ENCODE results near the gene FLT1.

FLT1 gene

DNA sequence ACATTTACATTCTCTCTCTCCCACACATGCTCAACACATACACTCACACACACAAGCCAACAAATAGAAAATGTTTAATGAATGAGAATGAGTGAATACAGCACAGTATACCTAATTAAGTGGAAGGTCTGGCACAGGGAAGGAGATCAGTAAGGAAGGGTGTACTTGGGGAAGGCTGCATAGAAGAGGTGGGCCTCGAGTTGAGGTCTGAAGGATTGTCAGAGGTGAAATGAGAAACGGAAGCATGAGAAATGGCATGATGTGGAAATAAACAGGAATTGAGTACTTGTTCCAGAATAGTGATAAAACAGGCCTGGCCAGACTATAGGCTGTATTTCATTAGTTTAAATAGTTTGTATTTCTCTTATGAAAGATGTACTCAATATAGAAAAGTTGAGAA, 136.2 kb downstream of the FLT1 start:
- ChIA-PET POLR2A (no interaction called here), CTCF (no interaction called here)
- TF ChIP-seq ZFHX2 (tag by site-specific recombination; conservative IDR thresholded peaks at IDR 0.05) (0 out of 2 replicates have a peak, but pooled peaks have one; percentile 35), ZNF560 (tag by site-specific recombination; IDR thresholded peaks at IDR 0.05; ENCODE audit: borderline replicate concordance) (no peak)
- Histone ChIP-seq H3K9me3 (ENCODE audit: control insufficient read depth, insufficient read depth, low read depth, low read length) (no peaks in the 10 kb centered on the region), H3K4me1 (ENCODE audit: control insufficient read depth, insufficient read depth, low read length) (0 out of 2 replicates have a peak, but pooled peaks cover 2% of the 10 kb centered on the region), H3K36me3 (ENCODE audit: control insufficient read depth in 2 of 2, insufficient read depth in 1 of 2, low read length in 2 of 2) (no peaks in the 10 kb centered on the region), H3K27ac (ENCODE audit: extremely low read depth, low read depth, low read length) (no peak overlapping the region), H3K4me3 (ENCODE audit: low read depth, low read length) (no peak overlapping the region)

DNA sequence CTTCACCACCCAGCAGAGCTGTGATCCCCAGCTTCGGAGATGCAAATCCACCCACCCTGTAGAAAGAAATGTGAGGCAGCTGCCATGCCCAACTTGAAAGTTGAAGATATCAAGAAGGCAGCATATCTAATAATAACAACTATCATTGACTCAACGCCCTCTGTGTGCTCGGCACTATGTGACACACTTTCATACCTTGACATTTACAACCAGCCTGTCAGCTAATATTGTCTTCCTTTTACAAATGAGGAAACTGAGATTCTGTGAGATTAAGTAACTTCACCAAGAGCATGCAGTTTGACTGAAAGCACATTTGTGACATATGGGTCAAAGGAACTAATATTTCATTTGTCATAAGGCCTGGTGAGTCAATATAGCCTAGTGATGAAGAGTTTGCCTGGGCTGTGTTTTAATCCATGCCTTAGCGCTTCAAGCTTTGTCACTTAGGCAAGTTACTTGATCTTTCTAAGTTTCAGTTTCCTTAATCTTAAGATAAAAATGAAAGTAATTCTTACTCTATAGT, 137.0 kb downstream of the FLT1 start:
- Histone ChIP-seq H3K27ac (ENCODE audit: extremely low read depth, low read depth, low read length) (no peak overlapping the region), H3K4me1 (ENCODE audit: control insufficient read depth, insufficient read depth, low read length) (0 out of 2 replicates have a peak, but pooled peaks cover 2% of the 10 kb centered on the region), H3K36me3 (ENCODE audit: control insufficient read depth in 2 of 2, insufficient read depth in 1 of 2, low read length in 2 of 2) (no peaks in the 10 kb centered on the region), H3K9me3 (ENCODE audit: control insufficient read depth, insufficient read depth, low read depth, low read length) (no peaks in the 10 kb centered on the region), H3K4me3 (ENCODE audit: low read depth, low read length) (no peak overlapping the region)
- POLR2A ChIA-PET, result no interaction called here
- TF ChIP-seq ZNF10 (tag by site-specific recombination; IDR thresholded peaks at IDR 0.05) (no peak), ZNF707 (tag by site-specific recombination; IDR thresholded peaks at IDR 0.05) (no peak), ZNF114 (tag by site-specific recombination; IDR thresholded peaks at IDR 0.05) (no peak)
- CTCF ChIA-PET, result no interaction called here

DNA sequence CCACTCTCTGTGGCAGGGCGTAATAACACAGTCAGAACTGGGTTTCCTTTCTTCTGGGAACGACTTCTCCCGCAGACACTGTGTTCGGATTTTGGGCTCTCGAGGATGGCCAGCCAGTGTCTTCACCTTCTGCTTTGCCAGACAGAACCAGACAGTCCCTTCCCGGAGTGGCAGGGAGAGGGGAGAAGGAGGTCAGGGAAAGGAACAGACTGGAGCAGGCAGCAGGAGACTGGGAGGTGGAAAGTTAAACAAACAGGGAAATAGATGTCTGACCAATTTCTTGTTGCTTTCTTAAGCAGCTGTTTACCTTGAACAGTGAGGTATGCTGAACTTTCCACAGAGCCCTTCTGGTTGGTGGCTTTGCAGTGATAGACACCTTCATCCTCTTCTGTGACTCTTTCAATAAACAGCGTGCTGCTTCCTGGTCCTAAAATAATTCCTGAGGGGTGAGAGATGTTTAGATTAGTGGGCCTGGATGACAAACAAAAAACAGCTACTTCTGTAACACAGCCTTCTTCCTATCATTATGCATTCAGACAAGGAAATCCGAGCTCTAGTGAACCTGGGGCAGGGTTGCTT, 137.6 kb downstream of the FLT1 start:
- no peak overlapping the region; the same call in 1 of the 2 replicates for H3K27ac ChIP-seq (ENCODE audit: extremely low read depth, low read depth, low read length)
- CTCF ChIA-PET, result no interaction called here
- POLR2A ChIA-PET, result no interaction called here
- TF ChIP-seq, protein P1, sequence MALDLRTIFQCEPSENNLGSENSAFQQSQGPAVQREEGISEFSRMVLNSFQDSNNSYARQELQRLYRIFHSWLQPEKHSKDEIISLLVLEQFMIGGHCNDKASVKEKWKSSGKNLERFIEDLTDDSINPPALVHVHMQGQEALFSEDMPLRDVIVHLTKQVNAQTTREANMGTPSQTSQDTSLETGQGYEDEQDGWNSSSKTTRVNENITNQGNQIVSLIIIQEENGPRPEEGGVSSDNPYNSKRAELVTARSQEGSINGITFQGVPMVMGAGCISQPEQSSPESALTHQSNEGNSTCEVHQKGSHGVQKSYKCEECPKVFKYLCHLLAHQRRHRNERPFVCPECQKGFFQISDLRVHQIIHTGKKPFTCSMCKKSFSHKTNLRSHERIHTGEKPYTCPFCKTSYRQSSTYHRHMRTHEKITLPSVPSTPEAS (tag by site-specific recombination; IDR thresholded peaks at IDR 0.05), result no peak
- TF ChIP-seq ZNF560 (tag by site-specific recombination; IDR thresholded peaks at IDR 0.05; ENCODE audit: borderline replicate concordance) (no peak), ZNF664 (tag by site-specific recombination; IDR thresholded peaks at IDR 0.05) (peak; percentile 44; the same call in 1 of the 2 replicates), ZNF335 (tag by site-specific recombination; conservative IDR thresholded peaks at IDR 0.05) (peak; percentile 41)
- TF ChIP-seq, protein P2, sequence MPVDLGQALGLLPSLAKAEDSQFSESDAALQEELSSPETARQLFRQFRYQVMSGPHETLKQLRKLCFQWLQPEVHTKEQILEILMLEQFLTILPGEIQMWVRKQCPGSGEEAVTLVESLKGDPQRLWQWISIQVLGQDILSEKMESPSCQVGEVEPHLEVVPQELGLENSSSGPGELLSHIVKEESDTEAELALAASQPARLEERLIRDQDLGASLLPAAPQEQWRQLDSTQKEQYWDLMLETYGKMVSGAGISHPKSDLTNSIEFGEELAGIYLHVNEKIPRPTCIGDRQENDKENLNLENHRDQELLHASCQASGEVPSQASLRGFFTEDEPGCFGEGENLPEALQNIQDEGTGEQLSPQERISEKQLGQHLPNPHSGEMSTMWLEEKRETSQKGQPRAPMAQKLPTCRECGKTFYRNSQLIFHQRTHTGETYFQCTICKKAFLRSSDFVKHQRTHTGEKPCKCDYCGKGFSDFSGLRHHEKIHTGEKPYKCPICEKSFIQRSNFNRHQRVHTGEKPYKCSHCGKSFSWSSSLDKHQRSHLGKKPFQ (tag by site-specific recombination; IDR thresholded peaks at IDR 0.05), result no peak
- 0 out of 2 replicates have a peak, but pooled peaks cover 2% of the 10 kb centered on the region for H3K4me1 ChIP-seq (ENCODE audit: control insufficient read depth, insufficient read depth, low read length)
- no peaks in the 10 kb centered on the region for H3K9me3 ChIP-seq (ENCODE audit: control insufficient read depth, insufficient read depth, low read depth, low read length)
- no peaks in the 10 kb centered on the region for H3K36me3 ChIP-seq (ENCODE audit: control insufficient read depth in 2 of 2, insufficient read depth in 1 of 2, low read length in 2 of 2)
- H3K4me3 ChIP-seq (ENCODE audit: low read depth, low read length), result no peak overlapping the region

DNA sequence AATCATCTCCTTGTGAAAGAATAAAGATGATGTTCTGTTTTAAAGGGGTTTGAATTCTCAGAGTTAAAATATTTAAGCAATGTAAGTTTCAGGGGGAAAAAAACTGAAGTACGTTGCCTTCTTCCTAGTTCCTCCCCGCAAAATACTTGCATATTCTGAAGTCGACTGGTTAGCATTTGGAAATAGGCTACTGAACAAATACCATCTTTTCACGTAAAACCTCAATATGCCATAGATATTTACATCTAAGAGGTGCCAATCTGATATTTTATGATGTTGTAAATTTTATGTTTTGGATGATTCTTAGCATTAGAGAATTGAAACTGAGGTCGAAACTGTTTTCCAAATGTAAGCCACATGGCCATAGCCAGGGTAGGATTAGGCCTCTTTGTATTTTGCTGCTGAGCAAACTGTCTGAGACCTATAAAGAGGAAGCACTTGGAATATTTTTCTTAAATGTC, 138.3 kb downstream of the FLT1 start:
- TF ChIP-seq, protein P3, sequence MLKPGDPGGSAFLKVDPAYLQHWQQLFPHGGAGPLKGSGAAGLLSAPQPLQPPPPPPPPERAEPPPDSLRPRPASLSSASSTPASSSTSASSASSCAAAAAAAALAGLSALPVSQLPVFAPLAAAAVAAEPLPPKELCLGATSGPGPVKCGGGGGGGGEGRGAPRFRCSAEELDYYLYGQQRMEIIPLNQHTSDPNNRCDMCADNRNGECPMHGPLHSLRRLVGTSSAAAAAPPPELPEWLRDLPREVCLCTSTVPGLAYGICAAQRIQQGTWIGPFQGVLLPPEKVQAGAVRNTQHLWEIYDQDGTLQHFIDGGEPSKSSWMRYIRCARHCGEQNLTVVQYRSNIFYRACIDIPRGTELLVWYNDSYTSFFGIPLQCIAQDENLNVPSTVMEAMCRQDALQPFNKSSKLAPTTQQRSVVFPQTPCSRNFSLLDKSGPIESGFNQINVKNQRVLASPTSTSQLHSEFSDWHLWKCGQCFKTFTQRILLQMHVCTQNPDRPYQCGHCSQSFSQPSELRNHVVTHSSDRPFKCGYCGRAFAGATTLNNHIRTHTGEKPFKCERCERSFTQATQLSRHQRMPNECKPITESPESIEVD (tag by site-specific recombination; IDR thresholded peaks at IDR 0.05), result peak; percentile 36; the same call in 1 of the 2 replicates
- no peak for TF ChIP-seq ZNF426 (tag by site-specific recombination; IDR thresholded peaks at IDR 0.05)

More for the DNA sequence above, 138.3 kb downstream of the FLT1 start:
- no peaks in the 10 kb centered on the region for H3K9me3 ChIP-seq (ENCODE audit: control insufficient read depth, insufficient read depth, low read depth, low read length)
- H3K36me3 ChIP-seq (ENCODE audit: control insufficient read depth in 2 of 2, insufficient read depth in 1 of 2, low read length in 2 of 2), result no peaks in the 10 kb centered on the region
- POLR2A ChIA-PET, result no interaction called here
- CTCF ChIA-PET, result no interaction called here
- no peak overlapping the region for H3K4me3 ChIP-seq (ENCODE audit: low read depth, low read length)
- H3K27ac ChIP-seq (ENCODE audit: extremely low read depth, low read depth, low read length), result no peak overlapping the region
- H3K4me1 ChIP-seq (ENCODE audit: control insufficient read depth, insufficient read depth, low read length), result 0 out of 2 replicates have a peak, but pooled peaks cover 2% of the 10 kb centered on the region
